Measurements from ENCODE around the gene CYP2U1.
"Not testable (repeated sequence)": the region's sequence is repeated elsewhere in the genome, so short reads cannot be mapped to it uniquely, and the experiment has no call there.

The CYP2U1 gene

GRCh38 chr4:107916623-107917022 lies 14.7 kb upstream of the CYP2U1 start:
- no peak for DNase-seq (ENCODE audit: low read depth)
- no peak overlapping the region for H3K4me3 ChIP-seq (ENCODE audit: control insufficient read depth, low read depth, low read length)
- no peak for TF ChIP-seq CTCF (IDR thresholded peaks at IDR 0.05; ENCODE audit: control insufficient read depth, insufficient read depth, low read depth, low read length, missing control alignments)

GRCh38 chr4:107917500-107917899 lies 13.8 kb upstream of the CYP2U1 start:
- no peak for TF ChIP-seq CTCF (IDR thresholded peaks at IDR 0.05; ENCODE audit: control insufficient read depth, insufficient read depth, low read depth, low read length, missing control alignments)
- no peak overlapping the region for H3K4me3 ChIP-seq (ENCODE audit: control insufficient read depth, low read depth, low read length)
- DNase-seq (ENCODE audit: low read depth): no peak

GRCh38 chr4:107922486-107923473 lies 8.6 kb upstream of the CYP2U1 start:
- no peak for DNase-seq (ENCODE audit: low read depth)
- no peak for TF ChIP-seq CTCF (IDR thresholded peaks at IDR 0.05; ENCODE audit: control insufficient read depth, insufficient read depth, low read depth, low read length, missing control alignments)
- H3K4me3 ChIP-seq (ENCODE audit: control insufficient read depth, low read depth, low read length): no peak overlapping the region

GRCh38 chr4:107925713-107926112 lies 5.6 kb upstream of the CYP2U1 start:
- H3K4me3 ChIP-seq (ENCODE audit: control insufficient read depth, low read depth, low read length); DNase-seq (ENCODE audit: low read depth): not testable (repeated sequence)

GRCh38 chr4:107926875-107927274 lies 4.5 kb upstream of the CYP2U1 start:
- DNase-seq (ENCODE audit: low read depth); H3K4me3 ChIP-seq (ENCODE audit: control insufficient read depth, low read depth, low read length): not testable (repeated sequence)

- DNase-seq (ENCODE audit: low read depth): no peak
- no peak for TF ChIP-seq CTCF (IDR thresholded peaks at IDR 0.05; ENCODE audit: control insufficient read depth, insufficient read depth, low read depth, low read length, missing control alignments)
- peak overlapping the region; percentile 67 for H3K4me3 ChIP-seq (ENCODE audit: control insufficient read depth, low read depth, low read length)
Measured at GRCh38 chr4:107931775-107932321, 499 bp downstream of the CYP2U1 start.

- TF ChIP-seq CTCF (IDR thresholded peaks at IDR 0.05; ENCODE audit: control insufficient read depth, insufficient read depth, low read depth, low read length, missing control alignments): no peak
- no peak for DNase-seq (ENCODE audit: low read depth)
- H3K4me3 ChIP-seq (ENCODE audit: control insufficient read depth, low read depth, low read length): no peak overlapping the region
Measured at GRCh38 chr4:107935246-107935645, 3.9 kb downstream of the CYP2U1 start.

Data from AG09309 (cell line).